SH-SY5Y (cell line): ENCODE data around the gene DOK3.

Experiments used
- GATA2 ChIP-seq: IDR thresholded peaks from 2 replicates; pipeline ENCODE4 v1.6.1; 2011; ENCODE audit warnings: mild to moderate bottlenecking, low read depth, low read length
- GATA3 ChIP-seq: IDR thresholded peaks from 2 replicates; pipeline ENCODE4 v1.6.1; 2011; ENCODE audit warnings: low read depth, mild to moderate bottlenecking, low read length, moderate library complexity

DNA sequence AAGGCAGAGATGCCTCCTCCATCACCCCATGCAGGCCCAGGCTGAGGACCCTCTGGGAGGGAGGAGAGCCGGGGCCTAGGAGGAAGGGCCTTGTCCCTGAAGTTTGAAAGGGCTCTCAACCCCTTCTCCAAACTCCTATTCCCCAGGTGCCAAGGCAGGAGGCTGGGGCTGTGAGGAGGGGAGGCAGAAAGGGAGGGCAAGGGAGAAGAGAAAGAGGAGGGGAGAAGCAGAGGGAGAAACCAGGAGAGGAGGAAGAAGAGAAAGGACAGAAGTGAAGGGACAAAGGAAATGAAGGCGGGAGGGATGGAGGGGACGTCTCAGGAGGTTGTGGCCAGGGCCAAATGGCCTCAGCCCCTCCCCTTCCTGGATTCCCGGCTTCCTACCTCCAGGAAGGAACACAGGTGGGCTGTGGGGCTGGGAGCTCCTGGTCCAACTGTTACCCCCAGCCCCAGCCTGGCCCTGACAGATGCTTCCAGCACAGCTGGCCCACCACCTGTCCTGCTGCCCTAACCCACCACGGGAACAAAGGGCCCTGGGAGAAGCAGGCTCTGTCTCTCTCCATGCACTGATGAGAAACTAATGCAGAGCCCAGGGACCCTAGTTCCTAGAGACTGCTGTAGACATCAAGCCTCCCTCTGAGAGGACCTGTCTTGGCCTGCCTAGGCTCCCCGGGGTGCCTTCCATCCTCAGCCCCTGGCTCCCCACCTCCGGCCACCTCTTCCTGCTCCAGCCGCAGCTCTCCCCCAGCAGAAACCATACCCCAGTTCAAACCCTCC lies 39.7 kb downstream of the DOK3 start:
- TF ChIP-seq GATA2 (no peak), GATA3 (no peak)
